Jurkat, Clone E6-1 (cell line): ENCODE measurements around the gene HOXA1.

ENCODE experiments used
- DNase-seq: peaks from one replicate; pipeline ENCODE4 v3.0.0-alpha.2; 2011; ENCODE audit warnings: low read depth, low spot score
- H3K4me3 ChIP-seq: 2 replicates; pipeline ENCODE4 v1.5.1; 2011; ENCODE audit warnings: mild to moderate bottlenecking, low read length, control low read depth, moderate library complexity

Gene HOXA1

DNA sequence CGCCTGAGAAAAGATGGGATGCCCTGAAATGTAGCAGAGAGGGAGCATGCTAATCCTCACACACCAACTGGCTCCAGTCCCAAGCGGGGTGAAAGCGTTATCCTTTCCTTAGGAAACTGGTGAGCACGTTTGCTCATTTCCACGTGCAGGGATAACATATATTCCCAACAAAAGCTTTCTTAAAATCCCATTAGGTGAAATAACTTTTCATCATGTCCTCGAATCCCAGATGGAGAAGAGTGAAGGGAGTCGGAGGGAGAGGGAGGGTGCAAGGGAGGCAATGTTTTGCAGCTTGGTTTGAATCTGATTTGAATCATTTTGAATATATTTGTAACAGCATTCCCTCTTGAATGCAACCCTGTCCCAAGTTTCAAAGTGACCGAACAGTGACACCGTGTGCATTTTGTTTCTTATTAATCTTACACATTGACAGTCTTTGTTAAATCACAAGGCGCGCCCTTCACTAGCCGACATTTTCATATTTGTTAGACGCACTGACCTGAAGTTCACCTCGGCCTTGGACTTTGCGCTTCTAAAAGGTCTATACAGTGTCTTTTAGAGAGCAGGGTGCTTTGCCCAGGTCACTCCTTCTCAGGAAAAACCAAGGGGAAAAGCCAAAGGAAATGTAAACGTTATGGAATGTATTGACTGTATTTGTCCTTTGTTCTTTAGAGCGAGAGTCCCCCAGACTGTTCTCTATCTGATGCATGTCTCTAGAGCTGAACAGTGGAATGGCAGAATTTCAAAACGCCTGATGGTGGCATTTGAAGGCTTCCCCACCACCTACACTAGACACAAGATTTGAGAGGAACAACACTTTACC lies 37.8 kb upstream of the HOXA1 start:
- H3K4me3 ChIP-seq: no peak overlapping the region
- no peak for DNase-seq

DNA sequence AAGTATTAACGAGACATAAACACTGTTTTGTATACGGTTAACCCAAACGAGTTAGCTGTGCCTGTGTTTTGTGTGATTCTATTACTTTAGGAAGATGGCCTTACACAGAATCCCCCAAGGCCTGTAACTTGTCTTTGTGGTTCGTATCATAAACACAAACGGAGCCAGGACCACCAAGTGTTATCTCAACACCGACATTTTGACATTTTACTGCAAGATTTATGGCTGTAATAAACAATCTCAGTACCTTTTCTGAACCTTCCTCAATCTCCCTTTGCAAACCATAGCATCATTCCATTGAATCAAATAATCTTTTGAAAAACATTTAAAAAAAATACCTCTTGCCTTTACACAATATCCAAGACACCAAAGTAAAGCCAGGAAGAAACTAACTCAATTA lies 37.2 kb upstream of the HOXA1 start:
- H3K4me3 ChIP-seq: no peak overlapping the region
- no peak for DNase-seq

DNA sequence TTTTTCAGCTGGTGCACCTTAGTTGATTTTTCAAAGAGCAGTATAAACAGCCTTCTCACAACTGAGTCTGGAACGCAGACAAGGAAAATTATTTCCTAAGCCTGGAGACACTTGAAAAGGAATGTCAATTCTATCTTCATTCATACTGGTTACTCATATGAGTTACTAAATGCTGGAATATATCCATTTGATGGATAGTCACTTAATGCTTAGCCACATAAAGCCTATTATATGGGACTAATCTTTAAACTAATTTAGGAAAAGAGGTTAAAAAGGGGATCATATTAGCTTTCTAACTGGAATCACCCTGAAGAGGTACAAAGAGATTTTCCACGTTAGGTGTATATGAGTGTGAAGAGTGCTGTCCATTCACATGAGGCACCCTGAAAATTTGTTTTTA lies 36.4 kb upstream of the HOXA1 start:
- no peak overlapping the region for H3K4me3 ChIP-seq
- DNase-seq: no peak

DNA sequence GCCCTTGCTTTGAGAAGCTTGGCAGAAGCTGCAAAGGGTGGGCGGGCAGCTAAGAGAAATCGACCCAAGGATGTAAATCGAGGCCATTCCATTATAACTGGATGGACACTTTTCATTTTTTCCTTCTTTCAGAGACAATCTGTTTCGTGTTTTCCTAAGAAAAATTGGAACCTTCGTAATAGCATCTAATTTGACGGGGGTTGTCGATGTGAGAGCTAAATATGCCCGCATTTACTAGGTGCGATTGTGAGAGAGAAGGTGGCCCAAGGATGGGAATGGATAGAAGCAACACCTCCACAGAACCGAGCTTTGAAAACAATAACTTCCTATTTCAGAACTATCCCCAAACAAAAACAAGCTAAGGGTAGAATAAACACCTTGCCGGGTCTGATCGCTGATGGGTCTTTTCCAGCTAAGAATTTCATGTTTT lies 35.6 kb upstream of the HOXA1 start:
- DNase-seq: no peak
- no peak overlapping the region for H3K4me3 ChIP-seq

DNA sequence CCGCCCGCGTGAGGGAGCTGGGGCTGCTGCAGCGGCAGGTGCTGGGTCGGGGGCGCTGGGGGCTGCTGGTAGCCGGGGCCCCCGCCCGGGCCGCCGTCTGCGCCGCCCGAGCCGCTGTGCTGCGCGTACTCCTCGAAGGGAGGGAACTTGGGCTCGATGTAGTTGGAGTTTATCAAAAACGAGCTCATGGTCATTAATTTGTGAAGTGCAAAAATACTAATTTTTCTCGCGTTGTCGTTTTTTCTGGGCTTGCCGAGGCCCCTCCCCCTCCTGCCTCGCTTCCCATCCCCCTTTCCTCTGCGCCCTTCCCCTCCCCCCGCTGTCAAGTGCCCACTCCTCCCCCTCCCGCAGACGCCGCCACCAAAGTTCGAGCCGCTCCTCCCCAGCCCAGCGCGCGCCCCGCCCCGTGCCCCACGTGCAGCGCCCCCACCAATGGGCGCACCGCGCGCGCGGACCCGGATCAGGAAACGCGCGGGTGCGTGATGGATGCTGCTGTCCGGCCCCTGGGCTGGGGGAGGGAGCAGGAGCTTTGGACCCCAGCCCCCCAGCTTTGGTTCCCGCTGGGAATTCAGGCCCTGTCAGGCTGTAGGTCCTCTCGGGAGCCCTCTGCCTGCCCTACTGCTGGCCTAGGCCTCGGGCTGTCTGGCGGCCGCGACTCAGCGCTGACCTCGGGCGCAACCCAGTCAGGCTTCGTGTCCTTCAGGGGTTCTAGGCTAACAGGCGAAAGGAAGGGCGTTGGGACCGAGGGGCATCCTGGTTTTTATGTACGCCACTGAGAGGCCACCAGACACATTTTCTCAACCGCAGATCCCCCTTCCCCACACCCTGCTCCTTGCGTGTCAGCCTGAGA lies 35.0 kb upstream of the HOXA1 start, which contains the start of gene HOXA4:
Gene HOXA4 (minus strand): TSS at position 218 of the 850 bp plus-strand sequence. CDS start 24 bp downstream, at position 194.
- no peak within 1 kb of the TSS for H3K4me3 ChIP-seq
- no peak for DNase-seq

DNA sequence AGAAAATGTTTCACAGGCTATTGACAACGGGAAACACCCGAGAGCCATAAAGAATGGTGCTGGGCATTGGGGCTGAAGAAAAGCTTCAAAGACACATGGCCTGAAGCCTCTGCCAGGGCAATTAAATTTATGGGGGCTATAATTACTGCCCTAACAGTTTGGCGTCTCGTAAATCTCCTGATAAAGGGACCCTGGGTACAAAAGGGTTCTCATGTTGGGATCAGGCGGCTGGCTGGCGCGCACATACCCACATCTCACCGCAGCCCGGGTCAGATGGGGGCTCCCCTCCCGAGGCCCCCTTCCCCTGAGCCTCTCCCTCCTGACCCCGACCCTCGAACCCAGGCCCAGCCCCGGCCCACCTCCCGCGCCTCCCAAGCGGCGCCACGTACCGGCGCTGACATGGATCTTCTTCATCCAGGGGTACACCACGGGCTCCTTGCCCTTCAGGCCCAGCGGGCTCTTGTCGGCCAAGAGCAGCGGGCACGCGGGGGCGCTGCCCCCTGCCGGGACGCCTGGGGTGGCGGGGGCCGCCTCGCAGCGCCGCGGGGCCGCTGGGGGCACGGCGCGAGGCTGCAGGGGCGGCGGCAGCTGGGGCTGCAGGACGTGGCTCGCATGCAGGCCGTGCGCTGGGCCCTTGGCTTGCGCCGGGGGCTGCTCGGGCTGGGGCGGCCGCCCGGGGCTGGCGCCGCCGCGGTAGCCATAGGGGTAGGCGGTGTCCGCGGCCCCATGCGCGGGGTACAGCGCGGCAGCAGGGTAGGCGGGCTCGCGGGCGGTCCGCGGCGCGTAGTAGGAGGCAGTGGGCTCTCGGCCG lies 34.1 kb upstream of the HOXA1 start:
- no peak overlapping the region for H3K4me3 ChIP-seq

DNA sequence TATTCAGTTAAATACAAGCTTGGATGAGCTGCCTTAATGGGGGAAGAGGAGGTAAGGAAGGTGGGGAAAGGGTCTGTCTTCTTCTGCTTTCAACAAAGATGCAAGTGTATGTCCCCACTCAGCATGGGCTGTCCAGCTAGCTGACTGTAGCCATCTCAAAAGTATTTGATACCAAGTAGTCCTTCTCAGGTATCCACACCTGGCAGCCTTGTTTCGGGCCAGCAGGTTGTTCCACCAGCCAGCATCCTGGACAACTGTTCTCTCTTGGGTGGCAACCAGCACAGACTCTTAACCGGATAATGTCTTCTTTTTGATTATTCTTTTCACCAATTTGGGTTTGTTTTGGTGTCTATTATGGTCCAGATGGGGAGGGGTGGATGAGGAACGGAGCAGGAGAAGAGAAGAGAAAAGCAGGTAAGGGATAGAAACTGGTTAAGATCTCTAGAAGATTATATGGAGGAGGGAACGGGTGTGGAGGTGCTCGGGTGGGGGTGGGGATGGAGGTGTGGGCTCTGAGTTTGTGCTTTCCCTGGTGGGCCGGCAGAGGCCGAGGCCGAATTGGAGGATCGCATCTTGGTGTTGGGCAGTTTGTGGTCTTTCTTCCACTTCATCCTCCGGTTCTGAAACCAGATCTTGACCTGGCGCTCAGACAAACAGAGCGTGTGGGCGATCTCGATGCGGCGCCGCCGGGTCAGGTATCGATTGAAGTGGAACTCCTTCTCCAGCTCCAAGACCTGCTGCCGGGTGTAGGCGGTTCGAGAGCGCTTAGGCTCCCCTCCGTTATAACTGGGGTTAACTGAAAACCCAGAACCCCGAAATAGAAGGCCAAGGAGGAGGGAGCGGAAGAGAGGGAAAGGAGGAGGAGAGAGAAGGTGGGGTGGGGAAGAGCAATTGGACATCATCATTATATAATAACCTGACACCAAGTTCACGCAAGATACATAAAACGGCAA lies 33.3 kb upstream of the HOXA1 start:
- H3K4me3 ChIP-seq: no peak overlapping the region
- DNase-seq: no peak

More for the DNA sequence above, 34.1 kb upstream of the HOXA1 start:
- DNase-seq: no peak

DNA sequence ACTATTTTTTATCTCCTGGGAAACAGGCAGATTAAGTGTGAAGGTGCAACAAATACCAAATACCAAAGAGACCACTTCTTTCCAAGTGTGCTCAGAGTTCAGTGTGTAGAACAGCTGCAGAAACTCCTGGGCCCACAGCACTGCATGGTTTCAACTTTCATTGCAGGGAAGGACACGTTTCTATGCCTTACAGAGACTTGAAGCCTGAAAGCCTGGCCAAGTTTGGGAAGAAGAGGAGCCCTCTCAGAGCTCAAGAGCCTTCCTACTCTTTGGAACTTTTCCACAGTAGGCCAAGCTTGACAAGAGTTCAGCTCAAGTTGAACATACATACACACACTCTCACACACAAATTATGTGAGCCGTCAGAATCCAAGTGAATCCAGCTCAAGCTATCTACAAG lies 32.2 kb upstream of the HOXA1 start:
- no peak for DNase-seq
- H3K4me3 ChIP-seq: no peak overlapping the region

DNA sequence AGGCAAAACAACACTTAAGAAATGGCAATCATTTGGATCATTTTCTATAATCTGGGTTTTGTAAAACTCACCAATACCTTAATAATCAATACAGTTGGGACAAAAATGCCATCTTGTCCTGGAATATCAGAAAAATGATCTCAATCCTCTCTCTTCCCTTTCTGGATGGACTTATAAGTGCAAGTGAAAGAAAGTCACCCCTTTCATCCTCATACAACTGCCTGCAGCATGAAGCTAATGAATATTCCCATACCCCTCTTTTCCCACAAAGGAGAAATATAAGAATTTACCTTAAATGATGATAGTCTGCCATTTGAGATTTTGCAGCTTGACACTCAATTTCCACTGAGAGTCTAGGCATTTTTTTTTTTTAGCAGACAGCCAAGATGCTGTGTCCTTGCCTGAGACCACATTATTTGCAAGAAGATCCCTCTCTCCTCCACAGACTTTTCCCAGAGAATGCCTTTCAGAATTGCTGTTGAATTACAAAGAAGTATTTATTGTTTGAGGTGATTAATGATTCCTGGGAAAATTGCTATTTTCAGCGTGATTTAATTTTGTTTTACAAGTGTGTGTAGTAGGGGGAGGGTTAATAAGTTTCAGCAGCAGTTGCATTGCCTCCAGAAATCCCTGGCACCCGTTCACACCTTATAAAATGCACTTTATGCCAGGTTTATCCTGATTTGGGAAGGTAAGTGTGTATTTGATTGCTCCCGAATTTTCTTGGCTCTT lies 31.0 kb upstream of the HOXA1 start:
- no peak overlapping the region for H3K4me3 ChIP-seq
- DNase-seq: no peak

DNA sequence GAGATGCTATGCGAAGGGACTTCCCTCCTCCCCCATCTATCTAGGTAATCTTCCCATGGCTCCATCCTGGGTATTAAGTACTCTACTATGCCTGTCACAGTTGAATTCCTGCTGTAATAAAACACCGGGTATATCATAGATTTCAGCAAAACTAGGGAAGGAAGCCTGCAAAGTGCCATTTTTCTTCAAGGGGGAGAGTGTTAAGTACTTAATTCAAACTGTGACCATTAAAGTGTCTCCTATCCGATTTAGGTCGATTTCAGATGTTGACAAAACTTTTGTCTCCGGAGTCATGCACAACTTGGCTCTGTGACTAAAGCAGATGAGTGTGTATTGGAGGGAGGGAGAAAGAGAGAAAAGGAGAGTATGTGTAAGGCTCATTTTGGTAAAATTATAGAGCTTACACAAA lies 30.2 kb upstream of the HOXA1 start:
- no peak overlapping the region for H3K4me3 ChIP-seq
- DNase-seq: no peak

DNA sequence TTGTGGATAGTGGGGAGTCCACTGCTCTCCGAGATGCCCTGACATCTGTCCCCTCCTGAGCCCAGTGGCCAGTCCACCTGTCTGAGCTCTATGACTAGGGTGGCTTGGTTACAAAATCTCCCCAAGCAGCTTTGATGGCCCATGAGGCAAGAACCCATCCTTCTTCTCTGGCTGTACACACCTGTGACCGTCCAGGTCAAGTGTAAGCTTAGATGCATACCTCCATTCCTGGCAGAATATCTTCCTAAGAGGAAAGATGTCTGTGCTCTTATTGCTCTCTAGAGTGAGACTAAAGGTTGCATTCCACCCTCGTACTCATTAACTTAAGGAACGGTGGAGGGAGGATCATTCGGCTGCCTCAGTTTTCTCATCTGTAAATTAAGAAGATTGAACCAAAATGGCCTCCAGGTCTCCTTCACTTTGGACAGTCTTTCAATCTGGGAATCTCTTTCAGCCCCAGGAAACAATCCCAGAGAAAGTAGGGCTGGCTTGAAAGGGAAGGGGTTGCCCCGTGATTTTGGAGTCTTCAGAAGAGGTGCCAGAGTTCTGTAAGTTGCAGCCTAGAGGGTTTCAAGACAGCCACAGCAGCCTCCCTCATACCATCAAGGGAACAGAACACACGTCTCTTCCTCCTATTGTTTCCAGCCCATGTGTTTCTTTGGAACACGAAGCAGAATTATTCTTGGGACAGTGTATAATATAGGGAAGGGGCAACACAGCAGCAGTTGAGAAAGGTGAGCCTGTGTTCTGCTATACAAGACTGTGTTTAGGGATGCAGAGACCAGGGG lies 29.3 kb upstream of the HOXA1 start:
- no peak overlapping the region for H3K4me3 ChIP-seq
- no peak for DNase-seq

DNA sequence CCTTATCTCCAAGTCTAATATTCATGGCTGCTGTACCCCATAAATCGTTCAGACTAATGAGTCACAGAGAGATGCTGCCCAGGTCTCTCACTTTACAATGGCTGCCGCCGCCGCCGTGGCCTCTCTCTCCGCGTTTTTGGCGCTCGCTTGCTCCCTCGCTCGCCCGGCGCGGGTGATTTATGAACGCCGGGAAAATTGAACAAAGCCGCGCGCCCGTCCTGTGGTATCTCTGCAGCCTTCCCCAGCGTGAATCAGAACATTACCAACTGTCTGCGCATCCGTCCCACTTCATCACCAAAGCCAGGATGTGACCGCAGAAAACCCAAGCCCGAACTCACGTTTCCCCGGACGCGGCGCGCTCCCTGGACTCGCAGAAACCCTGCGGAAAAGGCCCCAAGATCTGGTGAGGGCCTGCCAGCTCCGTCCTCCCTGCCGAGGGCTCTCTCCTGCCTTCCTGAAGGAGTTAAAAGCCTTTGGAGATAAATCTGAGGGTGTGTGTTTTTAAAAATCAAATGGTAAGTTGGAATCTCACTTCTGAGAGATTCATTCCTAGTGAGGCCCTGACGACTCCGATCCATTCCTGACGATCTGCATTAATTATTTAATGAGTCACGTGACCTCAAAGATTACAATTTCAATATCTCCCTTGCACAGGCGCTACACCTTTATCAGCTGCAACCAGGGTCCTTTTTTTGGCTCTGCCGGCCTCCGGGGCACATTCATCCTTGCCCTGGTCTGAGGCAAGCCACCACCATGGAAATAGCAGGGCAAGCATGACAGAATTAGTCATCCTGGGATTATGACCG lies 28.5 kb upstream of the HOXA1 start:
- no peak overlapping the region for H3K4me3 ChIP-seq
- DNase-seq: no peak

DNA sequence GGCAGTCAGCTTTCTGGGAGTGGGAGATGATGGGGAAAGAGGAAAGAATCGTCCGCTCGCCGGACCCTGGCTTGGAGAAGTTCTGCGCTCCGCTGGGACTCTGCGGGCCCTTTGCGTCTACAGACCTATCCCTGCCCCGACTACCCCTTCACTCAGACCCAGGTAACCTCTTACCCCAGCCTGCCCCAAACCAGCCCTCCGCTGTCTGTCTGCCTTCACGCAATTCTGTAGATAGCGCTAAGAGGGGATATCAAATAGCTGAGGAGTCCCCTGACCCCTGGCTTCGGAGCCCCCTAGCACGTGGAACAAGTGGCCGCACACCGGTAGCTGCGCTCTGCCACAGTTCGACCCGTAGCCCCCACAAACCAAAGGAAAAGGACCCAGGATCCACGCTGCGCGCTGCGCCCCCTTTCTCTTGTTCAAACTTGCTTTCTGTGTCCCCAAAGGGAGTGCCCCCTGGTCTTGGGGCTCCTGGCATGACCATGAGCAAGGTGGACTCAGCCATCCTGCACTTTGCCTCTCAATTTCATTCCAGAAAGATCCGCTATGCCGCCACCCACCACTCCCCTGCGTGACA lies 27.8 kb upstream of the HOXA1 start:
- no peak for DNase-seq
- no peak overlapping the region for H3K4me3 ChIP-seq

DNA sequence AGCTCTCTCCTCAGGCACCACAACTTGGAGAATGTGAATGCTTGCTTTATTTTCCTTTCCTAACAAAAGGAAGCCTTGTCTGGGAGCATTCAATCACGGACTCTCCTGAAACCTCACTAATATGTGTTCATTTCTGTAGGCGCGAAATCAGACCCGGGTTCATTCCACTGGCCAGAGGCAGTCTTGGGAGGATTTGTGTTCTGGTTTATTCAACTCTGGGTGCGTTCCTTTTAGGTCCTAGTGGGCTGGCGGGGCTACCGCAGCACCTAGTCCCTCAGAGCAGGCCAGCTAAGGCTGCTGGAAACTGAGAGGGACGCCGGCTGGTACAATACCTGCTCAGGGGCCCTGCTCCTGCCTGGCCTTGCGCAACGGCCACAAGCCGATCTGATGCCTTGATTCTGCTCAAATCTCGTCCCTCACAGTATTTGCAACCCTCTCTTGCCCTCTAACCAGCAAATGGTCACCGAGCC lies 27.2 kb upstream of the HOXA1 start:
- H3K4me3 ChIP-seq: no peak overlapping the region
- no peak for DNase-seq

DNA sequence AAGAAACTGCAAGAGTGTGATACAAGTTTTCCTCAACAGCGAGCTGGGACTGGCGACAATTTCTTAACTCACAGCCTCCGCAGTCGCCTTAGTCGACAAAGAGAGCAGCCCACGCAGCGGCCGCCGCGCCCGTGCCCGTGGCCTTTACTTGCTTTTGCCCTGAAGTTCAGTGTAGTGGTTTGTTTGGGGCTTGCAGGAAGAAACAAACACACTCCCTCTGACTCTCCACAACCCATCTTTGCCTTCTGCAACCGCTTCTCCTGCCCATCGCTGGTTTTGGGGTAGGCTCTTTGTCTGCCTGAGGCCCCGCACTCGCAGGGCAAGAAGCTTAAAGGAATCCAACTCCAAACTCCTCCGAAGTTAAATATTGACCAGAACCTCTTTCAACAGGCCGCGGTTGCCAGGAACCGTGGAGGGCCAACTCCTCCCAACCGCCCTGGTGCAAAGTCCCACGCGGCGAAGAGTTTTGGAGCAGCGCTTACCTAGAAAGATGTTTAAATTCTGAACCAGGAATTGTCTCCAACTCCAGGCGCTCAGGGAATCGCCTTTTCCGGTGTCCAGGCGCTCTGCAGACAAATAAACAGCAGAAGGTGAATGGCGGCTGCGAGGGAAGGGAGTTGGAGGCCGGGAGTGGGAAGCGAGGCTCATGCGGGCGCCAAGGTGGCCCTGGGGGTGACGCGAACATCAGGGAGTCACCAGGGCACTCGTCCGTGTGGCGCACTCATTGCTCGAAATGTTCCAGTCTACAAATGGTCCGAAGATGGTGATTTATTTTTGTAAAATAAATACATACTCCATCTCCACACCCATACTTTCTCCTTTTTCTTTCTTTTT lies 26.5 kb upstream of the HOXA1 start:
- H3K4me3 ChIP-seq: no peak overlapping the region
- DNase-seq: no peak
